NCI-H146 (cell line): Measurements from ENCODE around the gene DAP.
"Not testable (repeated sequence)": the region's sequence is repeated elsewhere in the genome, so short reads cannot be mapped to it uniquely, and the experiment has no call there.

ENCODE experiments used
- DNase-seq: peaks from one replicate; lab custom pipeline; 2025; lab: John Stamatoyannopoulos, UW

Gene DAP

GRCh38 chr5:10734037-10734709, 26.9 kb downstream of the DAP start:
- no peak for DNase-seq

GRCh38 chr5:10733426-10733825, 27.6 kb downstream of the DAP start:
- no peak for DNase-seq

- DNase-seq, result no peak
Measured at GRCh38 chr5:10731913-10732312, 29.1 kb downstream of the DAP start.

- no peak for DNase-seq
Measured at GRCh38 chr5:10730043-10730351, 31.0 kb downstream of the DAP start.

GRCh38 chr5:10729320-10730042, 31.6 kb downstream of the DAP start:
- DNase-seq, result no peak

GRCh38 chr5:10728679-10729078, 32.4 kb downstream of the DAP start:
- DNase-seq, result no peak

- DNase-seq, result no peak
Measured at GRCh38 chr5:10727861-10728260, 33.2 kb downstream of the DAP start.

GRCh38 chr5:10726913-10727517, 34.0 kb downstream of the DAP start:
- no peak for DNase-seq

- no peak for DNase-seq
Measured at GRCh38 chr5:10726179-10726912, 34.7 kb downstream of the DAP start.

GRCh38 chr5:10725636-10726035, 35.4 kb downstream of the DAP start:
- no peak for DNase-seq

GRCh38 chr5:10724781-10725507, 36.1 kb downstream of the DAP start:
- DNase-seq, result no peak

- DNase-seq, result no peak
Measured at GRCh38 chr5:10723514-10723913, 37.5 kb downstream of the DAP start.

- not testable (repeated sequence) for DNase-seq
Measured at GRCh38 chr5:10720766-10721165, 40.3 kb downstream of the DAP start.

- no peak for DNase-seq
Measured at GRCh38 chr5:10719965-10720364, 41.1 kb downstream of the DAP start.

GRCh38 chr5:10718617-10719016, 42.4 kb downstream of the DAP start:
- DNase-seq, result not testable (repeated sequence)

GRCh38 chr5:10716825-10717224, 44.2 kb downstream of the DAP start:
- DNase-seq, result not testable (repeated sequence)

GRCh38 chr5:10715605-10716290, 45.3 kb downstream of the DAP start:
- DNase-seq, result no peak

GRCh38 chr5:10712574-10713366, 48.3 kb downstream of the DAP start:
- no peak for DNase-seq

GRCh38 chr5:10711562-10711961, 49.5 kb downstream of the DAP start:
- DNase-seq, result no peak

GRCh38 chr5:10710513-10711128, 50.4 kb downstream of the DAP start:
- no peak for DNase-seq
